ENCODE results near the gene DOK4.
"Not testable (repeated sequence)": the region's sequence is repeated elsewhere in the genome, so short reads cannot be mapped to it uniquely, and the experiment has no call there.

DOK4 gene

DNA sequence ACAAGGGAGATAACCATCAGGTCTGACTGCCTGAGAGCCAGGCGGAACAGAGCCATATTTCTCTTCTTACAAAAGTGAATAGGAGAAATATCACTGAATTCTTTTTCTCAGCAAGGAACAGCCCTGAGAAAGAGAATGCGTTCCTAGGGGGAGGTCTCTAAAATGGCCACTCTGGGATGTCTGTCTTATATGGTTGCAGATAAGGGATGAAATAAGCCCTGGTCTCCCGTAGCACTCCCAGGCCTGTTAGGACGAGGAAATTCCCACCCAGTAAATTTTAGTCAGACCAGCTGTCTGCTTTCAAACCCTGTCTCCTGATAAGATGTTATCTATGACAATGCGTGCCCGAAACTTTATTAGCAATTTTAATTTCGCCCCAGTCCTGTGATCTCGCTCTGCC is 46.3 kb downstream of the DOK4 start:
- DNase-seq = not testable (repeated sequence)

DNA sequence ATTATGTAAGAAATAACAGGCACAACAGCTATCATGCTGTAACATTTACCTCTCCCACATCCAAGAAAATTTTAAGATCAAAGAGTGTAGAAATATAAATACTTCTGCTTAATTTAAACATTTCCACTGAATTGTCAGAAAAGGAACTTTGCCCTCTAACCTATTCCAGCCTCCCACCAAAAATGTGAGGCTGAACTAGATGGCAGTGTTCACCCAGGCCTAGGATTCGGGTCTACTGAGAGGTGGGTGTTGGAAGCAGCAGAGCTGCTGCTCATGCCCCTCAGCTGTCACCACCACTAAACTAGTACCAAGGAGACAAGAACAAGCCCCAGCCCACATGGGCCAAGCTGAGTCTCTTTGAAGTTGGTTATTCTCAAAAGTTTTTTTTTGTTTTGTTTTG is 50.5 kb downstream of the DOK4 start:
- no peak for DNase-seq

DNA sequence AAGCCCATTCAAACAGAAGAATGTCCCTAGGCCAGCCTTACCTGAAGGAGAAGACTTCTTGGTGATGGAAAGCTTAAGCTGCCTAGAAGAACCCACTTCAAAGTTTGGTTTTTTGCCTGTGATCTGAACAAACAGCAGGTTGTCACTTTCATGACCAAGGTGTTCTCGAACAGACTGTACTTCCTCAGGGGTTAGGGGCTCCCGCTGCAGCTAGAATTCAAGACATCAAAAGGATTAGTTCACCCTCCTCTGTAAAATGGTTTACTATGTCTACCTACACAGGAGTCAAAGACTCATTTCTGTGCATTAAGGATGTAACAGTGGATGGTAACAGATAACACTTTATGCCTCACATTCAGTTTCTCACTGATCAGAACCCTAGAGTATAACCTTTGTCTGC is 52.3 kb downstream of the DOK4 start:
- DNase-seq = no peak

DNA sequence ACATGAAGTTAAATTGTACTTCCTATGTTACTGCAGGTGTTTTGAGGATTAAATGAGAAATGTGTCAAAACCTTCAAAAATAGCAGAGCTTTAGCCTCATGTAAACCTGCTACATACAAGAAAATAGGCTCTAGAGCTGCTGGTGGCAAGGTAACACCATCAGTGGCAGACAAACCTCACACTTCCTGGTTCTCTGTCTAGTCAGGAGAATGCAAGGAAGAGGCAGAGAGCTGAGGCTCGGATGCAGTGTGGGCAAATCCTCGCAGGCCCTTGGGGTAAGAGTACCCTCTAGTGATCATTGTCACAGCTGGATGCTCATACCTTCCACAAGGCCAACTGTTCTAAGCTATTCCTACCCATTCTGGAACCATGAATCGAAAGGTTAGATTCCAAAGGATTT is 53.3 kb downstream of the DOK4 start:
- DNase-seq = no peak

DNA sequence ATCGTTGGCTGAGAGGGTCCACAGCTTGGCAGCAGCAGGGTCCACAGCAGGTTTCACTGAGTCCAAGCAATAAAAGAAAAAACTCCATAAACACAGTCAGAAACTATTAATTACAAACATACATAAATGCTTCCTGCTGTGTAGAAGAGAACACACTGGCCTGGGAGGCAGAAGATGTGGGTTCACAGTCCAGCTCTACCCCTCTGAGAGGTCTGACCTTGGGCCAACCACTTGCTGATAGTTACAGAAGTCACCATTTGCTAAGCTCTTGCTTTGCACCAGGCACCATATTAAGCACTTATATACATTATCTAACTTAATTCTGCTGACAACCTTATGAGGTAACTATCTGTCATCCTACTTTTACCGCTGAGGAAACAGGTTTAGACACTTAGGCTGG is 53.8 kb downstream of the DOK4 start:
- DNase-seq = no peak

DNA sequence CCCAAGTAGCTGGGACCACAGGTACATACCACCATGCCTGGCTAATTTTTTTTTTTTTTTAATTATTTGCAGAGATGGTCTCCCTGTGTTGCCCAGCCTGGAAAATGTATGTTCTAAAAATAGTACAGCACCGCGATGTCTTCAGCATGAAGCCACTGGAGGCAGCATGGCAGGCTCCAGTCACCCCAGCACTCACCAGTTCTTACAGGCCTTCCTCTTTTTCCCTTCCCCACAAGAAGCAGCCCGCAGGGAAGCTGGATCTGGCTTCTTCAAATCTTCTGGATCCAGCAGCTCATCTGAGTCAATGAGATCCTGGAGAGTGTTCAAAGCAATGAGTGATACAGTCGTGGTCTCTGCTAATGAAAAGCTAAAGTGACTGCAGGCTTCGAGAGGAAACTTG is 55.3 kb downstream of the DOK4 start:
- no peak for DNase-seq

DNA sequence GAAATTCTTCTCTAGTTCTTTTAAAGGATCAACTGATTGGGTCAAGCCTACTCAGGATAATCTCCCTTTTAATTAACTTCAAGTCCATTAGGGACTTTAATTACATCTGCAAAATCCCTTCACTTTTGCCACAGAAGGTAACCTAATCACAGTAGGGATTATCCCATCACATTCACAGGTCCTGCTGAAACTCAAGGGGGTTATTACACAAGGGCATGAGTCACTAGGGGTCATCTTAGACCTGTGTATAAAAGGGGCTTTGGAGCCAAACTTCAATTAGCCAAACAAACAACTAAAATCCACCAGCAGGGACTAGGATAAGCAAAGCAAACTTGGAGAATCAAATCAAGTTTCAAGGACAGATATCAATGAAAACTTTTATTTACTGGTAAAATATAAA is 58.5 kb downstream of the DOK4 start:
- no peak for DNase-seq

DNA sequence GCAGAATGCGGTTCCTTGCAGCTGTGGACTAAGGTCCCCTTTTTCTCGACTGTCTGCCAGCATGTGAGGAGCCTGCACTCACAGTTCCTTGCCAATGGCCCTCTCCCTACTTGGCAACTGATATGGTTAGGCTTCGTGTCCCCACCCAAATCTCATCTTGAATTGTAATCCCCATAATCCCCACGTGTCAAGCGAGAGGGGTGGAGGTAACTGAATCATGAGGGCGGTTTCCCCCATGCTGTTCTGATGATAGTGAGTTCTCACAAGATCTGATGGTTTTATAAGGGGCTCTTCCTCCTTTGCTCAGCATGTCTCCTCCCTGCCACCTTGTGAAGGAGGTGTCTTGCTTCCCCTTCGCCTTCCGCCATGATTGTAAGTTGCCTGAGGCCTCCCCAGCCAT is 59.0 kb downstream of the DOK4 start:
- no peak for DNase-seq

DNA sequence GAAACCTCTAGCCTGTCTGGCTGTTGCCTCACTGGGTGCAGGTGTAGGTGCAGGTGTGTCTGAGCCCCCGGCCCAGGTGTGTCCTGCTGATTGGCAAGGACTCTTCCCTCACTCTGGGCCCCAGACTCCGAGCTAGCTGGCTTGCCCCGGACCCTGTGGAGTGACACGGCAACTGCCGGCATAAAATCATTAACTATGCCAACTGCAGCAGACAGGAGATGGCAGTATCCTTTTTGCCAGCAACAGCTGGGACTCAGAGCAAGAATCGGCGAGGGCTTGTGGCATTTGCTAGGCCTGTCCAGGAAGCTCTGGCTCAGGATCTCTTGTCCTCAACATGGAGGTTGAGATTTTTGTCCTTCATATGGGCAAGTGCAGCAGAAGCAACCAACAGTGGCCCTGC is 59.9 kb downstream of the DOK4 start:
- no peak for DNase-seq

DNA sequence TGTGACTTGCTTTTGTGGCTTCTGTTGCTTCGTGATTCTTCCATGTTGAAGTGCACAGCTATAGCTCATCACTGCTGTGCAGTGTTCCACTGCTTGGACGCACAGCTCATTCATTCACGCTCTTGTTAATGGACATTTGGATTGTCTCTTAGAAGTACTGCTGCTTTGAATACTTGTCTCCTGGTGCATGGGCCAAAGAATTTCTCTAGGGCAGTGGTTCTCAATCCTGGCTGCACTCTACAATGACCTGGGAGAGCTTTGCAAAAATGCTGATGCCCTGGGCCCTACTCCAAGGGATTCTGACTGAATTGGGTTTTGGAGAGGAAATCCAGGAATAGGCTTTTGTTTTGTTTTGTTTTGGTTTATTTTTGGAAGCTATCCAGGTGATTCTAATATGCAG is 61.7 kb downstream of the DOK4 start:
- DNase-seq = no peak

DNA sequence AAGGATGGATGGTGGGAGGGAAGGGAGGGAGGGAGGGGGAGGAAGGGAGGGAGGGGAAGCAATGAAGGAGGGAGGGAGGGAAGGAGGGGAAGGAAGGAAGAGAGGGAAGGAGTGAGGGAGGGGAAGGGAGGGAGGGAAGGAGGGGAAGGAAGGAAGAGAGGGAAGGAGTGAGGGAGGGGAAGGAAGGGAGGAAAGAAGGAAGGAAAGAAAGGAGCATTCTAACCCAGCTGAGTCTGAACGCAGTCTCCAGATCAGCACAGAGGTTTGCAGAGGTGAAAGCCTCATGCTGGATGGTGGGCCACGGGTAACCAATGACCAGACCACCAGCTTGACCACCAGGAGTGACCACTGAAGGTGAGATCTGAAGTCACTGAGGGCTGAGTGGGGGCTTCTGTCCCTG is 63.1 kb downstream of the DOK4 start:
- DNase-seq = no peak

DNA sequence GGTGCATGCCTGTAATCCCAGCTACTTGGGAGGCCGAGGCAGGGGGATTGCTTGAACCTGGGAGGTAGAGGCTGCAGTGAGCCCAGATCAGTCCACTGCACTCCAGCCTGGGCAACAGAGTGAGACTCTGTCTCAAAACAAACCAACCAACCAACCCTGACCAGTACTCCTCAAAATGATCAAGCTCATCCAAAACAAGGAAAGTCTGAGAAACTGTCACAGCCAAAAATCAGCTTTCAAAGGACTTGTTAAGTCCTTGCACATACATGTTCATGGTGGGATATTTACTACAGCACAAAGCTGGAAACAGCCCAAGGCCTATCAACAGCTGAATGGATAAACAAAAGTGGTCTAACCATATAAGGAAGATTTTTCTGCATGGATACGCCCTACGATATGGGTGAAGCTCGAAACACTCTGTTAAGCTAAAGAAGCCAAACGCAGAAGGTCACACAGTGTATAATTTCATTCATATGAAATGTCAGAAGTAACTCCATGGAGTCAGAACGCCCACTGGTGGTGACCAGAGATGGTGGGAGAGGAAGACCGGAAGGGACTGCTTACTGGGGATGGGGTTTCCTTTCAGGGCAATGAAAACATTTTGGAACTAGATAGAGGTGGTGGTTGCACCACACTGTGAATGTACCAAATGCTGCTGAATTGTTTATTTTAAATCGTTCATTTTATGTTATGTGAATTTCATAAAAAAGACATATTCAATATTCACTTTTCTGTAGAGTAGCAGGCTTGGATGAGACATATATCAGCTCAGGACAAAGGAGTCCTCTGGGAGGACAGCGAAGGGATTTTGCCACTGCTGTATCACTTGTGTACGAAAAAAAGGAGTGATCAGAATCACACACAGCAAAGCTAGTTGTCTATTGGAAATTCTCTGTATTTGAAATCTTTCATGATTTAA is 64.0 kb downstream of the DOK4 start:
- no peak for DNase-seq

Measured in CD4-positive, alpha-beta T cell treated with Interleukin-4 for 1 hour (primary cell).